ENCODE data around the gene TENM4.
"Not testable (repeated sequence)": the region's sequence is repeated elsewhere in the genome, so short reads cannot be mapped to it uniquely, and the experiment has no call there.

TENM4 gene

DNA sequence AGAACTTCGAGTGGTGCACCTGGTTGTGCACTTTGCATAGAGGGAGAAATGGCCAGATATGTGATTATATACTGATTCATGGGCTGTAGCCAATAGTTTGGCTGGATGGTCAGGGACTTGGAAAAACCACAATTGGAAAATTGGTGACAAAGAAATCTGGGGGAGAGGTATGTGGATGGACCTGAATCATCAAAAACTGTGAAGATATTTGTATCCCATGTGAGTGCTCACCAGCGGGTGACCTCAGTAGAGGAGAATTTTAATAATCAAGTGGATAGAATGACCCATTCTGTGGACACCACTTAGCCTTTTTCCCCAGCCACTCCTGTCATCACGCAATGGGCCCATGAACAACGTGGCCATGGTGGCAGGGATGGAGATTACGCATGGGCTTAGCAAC, 818.2 kb downstream of the TENM4 start:
- DNase-seq: no peak

DNA sequence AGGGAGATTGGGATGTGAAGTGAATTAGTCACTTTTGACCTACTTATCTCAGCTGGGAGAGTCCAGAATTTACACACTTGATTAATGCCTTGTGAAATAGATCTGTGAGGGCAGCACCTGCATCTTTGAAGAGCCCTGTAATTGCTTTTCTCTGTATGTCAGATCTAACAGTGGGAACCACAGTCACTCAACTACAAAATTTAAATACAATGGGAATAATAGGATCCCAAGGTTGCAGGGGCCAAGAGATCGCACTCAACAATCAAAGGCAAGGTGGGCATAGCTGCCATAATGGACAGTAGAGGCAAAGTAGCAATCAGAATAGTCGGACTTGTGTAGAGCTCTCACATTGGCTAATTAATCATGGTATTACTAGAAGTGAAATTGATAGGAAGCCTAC, 820.7 kb downstream of the TENM4 start:
- DNase-seq: no peak

DNA sequence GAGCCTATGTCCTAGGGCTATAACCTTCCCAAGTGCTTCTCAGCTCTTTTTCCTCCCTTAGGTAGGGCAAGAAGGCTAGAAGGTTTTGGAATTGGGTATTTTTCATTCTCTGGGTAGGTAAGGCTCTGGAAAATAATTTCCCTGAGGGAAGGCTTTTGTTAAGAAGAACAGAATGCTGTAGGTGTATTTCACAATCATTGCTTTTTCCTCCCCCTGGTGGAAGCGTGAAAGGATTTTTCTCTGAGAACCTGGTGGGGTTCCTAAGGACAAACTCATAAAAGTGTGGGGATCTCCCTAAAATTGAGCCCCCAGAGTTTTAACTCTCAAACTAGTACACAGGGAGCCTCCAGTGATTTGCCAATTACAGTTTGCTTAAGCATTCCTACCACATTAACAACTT, 825.1 kb downstream of the TENM4 start:
- no peak for DNase-seq

DNA sequence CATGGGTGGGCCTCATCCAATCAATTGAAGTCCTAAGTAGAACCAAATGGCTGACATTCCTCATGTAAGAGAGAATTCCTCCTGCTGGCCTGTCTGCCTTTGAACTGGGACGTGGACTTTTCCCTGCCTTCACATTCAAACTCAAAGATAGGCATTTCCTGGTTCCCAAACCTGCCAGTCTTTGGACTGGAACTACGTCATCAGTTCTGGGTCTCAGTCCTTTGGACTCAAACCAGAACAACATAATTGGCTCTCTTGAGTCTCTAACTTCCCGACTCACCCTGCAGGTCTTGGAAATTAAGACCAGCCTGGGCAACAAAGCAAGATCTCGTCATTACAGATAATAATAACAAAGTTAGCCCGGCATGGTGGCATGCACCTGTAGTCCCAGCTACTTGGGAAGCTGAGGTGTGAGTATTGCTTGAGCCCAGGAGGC, 827.4 kb downstream of the TENM4 start:
- no peak for DNase-seq

DNA sequence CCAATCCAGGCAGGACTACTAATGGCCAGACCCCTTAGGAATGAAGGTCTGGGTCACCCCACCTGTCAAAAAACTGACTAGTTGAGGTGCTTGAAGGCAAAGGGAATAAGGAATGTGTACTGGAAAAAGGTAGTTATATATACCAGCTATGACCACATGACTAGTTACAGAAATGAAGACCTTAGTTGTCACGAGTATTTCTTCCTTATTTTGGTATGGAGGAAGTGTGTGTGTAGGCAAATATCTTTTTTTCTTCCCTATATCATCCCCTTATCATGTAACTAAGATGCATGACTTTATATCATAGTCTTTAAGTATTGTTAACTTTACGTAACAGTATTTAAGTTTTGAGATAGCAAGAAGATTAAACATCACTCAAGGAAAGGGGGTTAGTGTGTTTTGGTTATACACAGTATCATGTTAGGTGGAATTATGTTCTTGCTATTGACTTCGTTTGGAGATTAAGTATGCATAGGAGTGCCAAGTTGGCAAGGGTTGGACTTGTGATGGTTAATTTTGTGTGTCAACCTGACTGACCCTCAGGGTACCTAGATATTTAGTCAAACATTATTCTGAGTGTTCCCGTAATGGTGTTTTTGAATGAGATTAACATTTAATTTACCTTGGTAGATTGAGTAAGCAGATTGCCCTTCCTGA, 828.0 kb downstream of the TENM4 start:
- DNase-seq: no peak

DNA sequence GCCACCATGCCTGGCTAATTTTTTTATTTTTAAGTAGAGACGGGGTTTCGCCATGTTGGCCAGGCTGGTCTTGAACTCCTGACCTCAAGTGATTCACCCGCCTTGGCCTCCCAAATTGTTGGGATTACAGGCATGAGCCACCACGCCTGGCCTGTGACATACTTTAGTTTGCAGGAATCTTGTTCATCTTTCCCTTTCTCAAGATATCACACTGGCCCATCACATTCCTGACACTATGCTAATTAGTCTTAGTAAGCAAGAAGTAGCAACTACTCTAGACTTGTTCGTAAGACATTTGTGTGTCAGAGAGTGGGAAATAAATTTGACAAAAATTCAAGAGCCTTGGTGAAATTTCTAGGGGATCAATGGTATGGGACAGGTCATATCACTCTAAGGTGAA, 831.5 kb downstream of the TENM4 start:
- DNase-seq: not testable (repeated sequence)

DNA sequence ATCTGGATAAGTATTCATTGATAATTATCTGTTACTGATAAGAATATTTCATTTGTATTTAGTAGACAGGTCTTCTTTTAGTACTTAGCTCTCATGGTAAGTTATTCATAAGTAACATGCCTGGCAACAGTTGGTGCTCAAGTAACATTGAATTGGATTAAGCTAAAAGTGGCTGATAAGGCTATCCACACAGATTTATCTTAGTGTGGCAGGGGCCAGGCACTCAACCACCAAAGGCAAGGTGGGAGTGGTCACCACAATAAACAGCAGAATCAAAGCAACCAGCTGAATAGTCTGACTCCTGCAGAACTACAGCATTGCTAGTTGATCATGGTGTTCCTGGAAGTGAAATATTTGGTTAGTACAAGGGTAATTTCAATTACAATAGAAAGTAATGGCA, 833.1 kb downstream of the TENM4 start:
- DNase-seq: no peak

DNA sequence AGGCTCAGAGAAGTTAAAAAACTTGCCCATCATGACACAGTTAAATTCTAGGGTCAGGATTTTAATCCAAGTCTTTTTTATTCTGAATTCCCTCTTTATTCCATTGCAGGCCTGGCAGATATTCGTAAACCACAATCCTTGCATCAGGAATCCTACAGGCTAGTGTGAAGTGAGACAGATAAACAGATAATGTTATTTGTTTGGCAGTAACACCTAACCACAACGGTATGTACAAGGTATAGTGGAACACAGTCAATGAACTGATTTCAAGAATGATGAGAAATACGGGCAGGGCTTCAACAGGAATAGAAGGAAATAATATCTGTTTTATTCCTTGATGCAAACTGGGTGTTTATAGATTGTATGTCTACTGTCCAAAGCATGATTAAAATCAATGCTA, 834.2 kb downstream of the TENM4 start:
- DNase-seq: no peak

DNA sequence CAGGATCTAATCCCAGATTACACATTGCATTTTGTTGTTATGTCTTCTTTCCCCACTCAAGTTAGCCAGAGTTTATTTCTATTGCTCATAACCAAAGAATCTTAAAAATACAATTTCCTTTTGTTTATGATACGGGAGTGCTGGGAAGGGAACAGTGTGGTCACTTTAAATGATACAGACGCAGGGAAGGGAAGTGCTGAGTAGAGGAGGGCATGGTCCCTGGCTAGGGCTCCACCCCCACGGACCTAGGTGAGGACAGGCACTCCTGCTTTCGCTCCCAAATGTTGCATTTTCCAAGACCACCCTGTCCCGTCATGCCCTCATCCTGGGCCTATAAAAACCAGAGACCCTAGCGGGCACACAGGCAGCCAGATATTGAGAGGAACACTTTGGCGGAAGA, 835.5 kb downstream of the TENM4 start:
- DNase-seq: no peak

DNA sequence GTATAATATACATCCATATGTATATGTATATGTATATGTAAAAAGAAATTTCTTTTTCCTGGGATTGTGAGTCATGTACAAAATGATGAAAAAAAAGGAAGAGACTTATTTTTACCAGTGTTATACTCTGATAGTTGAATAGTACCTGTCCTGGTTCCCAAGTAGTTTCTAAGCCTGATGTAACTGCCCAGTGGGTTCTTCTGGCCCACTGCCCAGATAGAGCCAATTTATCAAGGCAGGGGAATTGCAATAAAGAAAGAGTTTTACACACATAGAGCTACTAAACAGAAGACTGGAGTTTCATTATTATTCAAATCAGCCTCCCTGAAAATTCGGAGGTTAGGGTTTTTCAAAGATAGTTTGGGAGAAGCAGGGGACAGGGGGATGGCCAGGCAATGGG, 837.0 kb downstream of the TENM4 start:
- peak in 2 of 14 donors; percentile 4 to 9 for DNase-seq
